IMR-90 (cell line): ENCODE results near the gene DOCK10. TPM values are rescaled to one million over a fixed set of nuclear protein-coding genes. Genes with fewer than 3 reads are reported as not detected.

Experiments used
- ATAC-seq: fragments of 200-7000 bp; cut with Tn5 transposase; 2 replicates; pipeline ENCODE4 v1.9.1; 2020; ENCODE audit warnings: low read depth, mild to moderate bottlenecking, moderate library complexity
- BruUV-seq: library from RNA; stranded (reverse); fragments of 400-500 nt; replicated peaks from 2 replicates; lab custom pipeline; 2021; lab: Mats Ljungman, UMichigan
- CTCF ChIA-PET: fragments of 300-600 bp; formaldehyde crosslinking; extraction: SDS; loops from one replicate; lab custom pipeline; 2021; ENCODE audit warnings: antibody characterized with exemption; lab: Yijun Ruan, JAX
- POLR2A ChIA-PET: fragments of 300-600 bp; sonication (Branson Sonifier 250); formaldehyde crosslinking; loops from one replicate; lab custom pipeline; 2022; ENCODE audit warnings: antibody characterized with exemption; ENCODE audit not compliant: unreplicated experiment; lab: Charles Lee
- DNase-seq: peaks from one replicate; pipeline ENCODE4 v3.0.0; 2013
- H2AFZ ChIP-seq: replicated peaks from 2 replicates; pipeline ENCODE3; 2013; ENCODE audit warnings: low read length, mild to moderate bottlenecking; ENCODE audit not compliant: poor library complexity
- H2AK5ac ChIP-seq: 2 replicates; pipeline ENCODE4 v1.6.1; 2013; ENCODE audit warnings: low read depth, low read length, inconsistent platforms
- H2AK9ac ChIP-seq: replicated peaks from 2 replicates; pipeline ENCODE3; 2013; ENCODE audit warnings: mild to moderate bottlenecking, low read depth, low read length, moderate library complexity; ENCODE audit not compliant: poor library complexity
- H2BK120ac ChIP-seq: 2 replicates; pipeline ENCODE4 v1.6.1; 2013; ENCODE audit warnings: low read depth, low read length, inconsistent platforms
- H2BK15ac ChIP-seq: 3 replicates; pipeline ENCODE4 v1.6.1; 2013; ENCODE audit warnings: low read depth, low read length, inconsistent platforms
- H2BK20ac ChIP-seq: 2 replicates; pipeline ENCODE4 v1.6.1; 2013; ENCODE audit warnings: low read depth, mild to moderate bottlenecking, inconsistent platforms, low read length, moderate library complexity
- H2BK5ac ChIP-seq: 2 replicates; pipeline ENCODE4 v1.6.1; 2013; ENCODE audit warnings: mild to moderate bottlenecking, low read depth, low read length, inconsistent platforms; ENCODE audit not compliant: poor library complexity, severe bottlenecking
- H3K14ac ChIP-seq: replicated peaks from 2 replicates; pipeline ENCODE4 v1.6.1; 2013; ENCODE audit warnings: low read depth, low read length, inconsistent platforms
- H3K18ac ChIP-seq: 2 replicates; pipeline ENCODE4 v1.6.1; 2013; ENCODE audit warnings: low read depth, low read length, control low read depth
- H3K23ac ChIP-seq: 2 replicates; pipeline ENCODE4 v1.6.1; 2013; ENCODE audit warnings: low read depth, low read length, inconsistent platforms
- H3K27ac ChIP-seq: 2 replicates; pipeline ENCODE4 v1.5.1; 2013; ENCODE audit warnings: mild to moderate bottlenecking, control low read depth, low read length; ENCODE audit not compliant: insufficient read depth
- H3K27me3 ChIP-seq: 2 replicates; pipeline ENCODE4 v1.6.1; 2013; ENCODE audit warnings: low read length; ENCODE audit not compliant: control insufficient read depth, insufficient read depth
- H3K36me3 ChIP-seq: 2 replicates; pipeline ENCODE4 v1.6.1; 2013; ENCODE audit warnings: low read length, mixed read lengths; ENCODE audit not compliant: control insufficient read depth, insufficient read depth
- H3K4ac ChIP-seq: 2 replicates; pipeline ENCODE4 v1.6.1; 2013; ENCODE audit warnings: low read depth, low read length, inconsistent platforms
- H3K4me1 ChIP-seq: 2 replicates; pipeline ENCODE4 v1.6.1; 2013; ENCODE audit warnings: low read length, mixed read lengths; ENCODE audit not compliant: control insufficient read depth, insufficient read depth
- H3K4me2 ChIP-seq: 2 replicates; pipeline ENCODE4 v1.6.1; 2013; ENCODE audit warnings: low read depth, mild to moderate bottlenecking, control low read depth, low read length, moderate library complexity
- H3K4me3 ChIP-seq: 2 replicates; pipeline ENCODE4 v1.5.1; 2013; ENCODE audit warnings: low read depth, mild to moderate bottlenecking, control low read depth, low read length, moderate library complexity; ENCODE audit not compliant: insufficient read depth
- H3K56ac ChIP-seq: 2 replicates; pipeline ENCODE4 v1.6.1; 2013; ENCODE audit warnings: low read length, inconsistent platforms; ENCODE audit not compliant: insufficient read depth; ENCODE audit errors: extremely low read depth
- H3K79me1 ChIP-seq, 2 experiments: 2 replicates each; pipeline ENCODE4 v1.6.1; 2013; ENCODE audit warnings: low read length in 2 of 2, inconsistent platforms in 1 of 2, low read depth in 1 of 2
- H3K9ac ChIP-seq: 2 replicates; pipeline ENCODE4 v1.6.1; 2013; ENCODE audit warnings: low read depth, low read length, control low read depth
- H3K9me1 ChIP-seq: 2 replicates; pipeline ENCODE4 v1.6.1; 2013; ENCODE audit warnings: low read length, inconsistent platforms; ENCODE audit not compliant: insufficient read depth
- H3K9me3 ChIP-seq: 2 replicates; pipeline ENCODE4 v1.6.1; 2013; ENCODE audit warnings: low read length; ENCODE audit not compliant: control insufficient read depth, insufficient read depth
- H4K20me1 ChIP-seq: 2 replicates; pipeline ENCODE4 v1.6.1; 2013; ENCODE audit warnings: low read length, inconsistent platforms; ENCODE audit not compliant: insufficient read depth
- H4K5ac ChIP-seq: 2 replicates; pipeline ENCODE4 v1.6.1; 2013; ENCODE audit warnings: mild to moderate bottlenecking, low read depth, low read length, control low read depth
- H4K8ac ChIP-seq, 2 experiments: 2 replicates each; pipeline ENCODE4 v1.6.1; 2013; ENCODE audit warnings: low read depth in 2 of 2, low read length in 2 of 2, control low read depth in 1 of 2, inconsistent platforms in 1 of 2
- H4K91ac ChIP-seq: 2 replicates; pipeline ENCODE4 v1.6.1; 2013; ENCODE audit warnings: low read depth, low read length, inconsistent platforms; ENCODE audit not compliant: insufficient read depth
- NFE2L2 ChIP-seq: fragments of 150-350 bp; IDR thresholded peaks from 2 replicates; pipeline ENCODE4 v1.6.1; 2016; ENCODE audit warnings: low read depth, mild to moderate bottlenecking, low read length
- WGBS, 2 experiments: methylation state at CpG; one replicate each; pipeline versions ENCODE4 v1.1.5 to v1.1.7; 2013; ENCODE audit warnings: missing lambda C conversion rate in 2 of 2; ENCODE audit not compliant: insufficient read length in 1 of 2; ENCODE audit errors: extremely low coverage in 2 of 2; 5-methylcytosine and 5-hydroxymethylcytosine counted together
- dilution Hi-C: fragments of 300-500 bp; cut with HindIII; formaldehyde crosslinking; loops from one replicate; pipeline ENCODE4 v1.14.3; 2018; ENCODE audit warnings: low sequenced_read_pairs; ENCODE audit not compliant: unreplicated experiment
- in situ Hi-C: fragments of 300-500 bp; cut with MboI; formaldehyde crosslinking; loops from 3 replicates; pipeline ENCODE4 v1.14.3; 2019; ENCODE audit warnings: low sequenced_read_pairs, inconsistent platforms, mixed read lengths
- intact Hi-C: fragments of 100-400 bp; cut with micrococcal nuclease; formaldehyde crosslinking; loops from 2 replicates; pipeline ENCODE4 v1.10.0; 2022
- polyA plus RNA-seq, 3 experiments: library from polyadenylated mRNA; depleted of rRNA; stranded (reverse); fragments of >200 nt; gene quantifications; 2 replicates each; pipeline ENCODE4 v1.2.3, GENCODE V29; 2012; ENCODE audit warnings: low replicate concordance in 1 of 3
- total RNA-seq: library from RNA; depleted of rRNA; stranded (reverse); fragments of >200 nt; gene quantifications from 2 replicates; pipeline ENCODE4 v1.2.3, GENCODE V29; 2012

Gene DOCK10
- total and polyA plus RNA-seq, 2 of the 4 experiments (the other 2 are of a cell fraction) = 58.6 to 75.3 TPM

DNA sequence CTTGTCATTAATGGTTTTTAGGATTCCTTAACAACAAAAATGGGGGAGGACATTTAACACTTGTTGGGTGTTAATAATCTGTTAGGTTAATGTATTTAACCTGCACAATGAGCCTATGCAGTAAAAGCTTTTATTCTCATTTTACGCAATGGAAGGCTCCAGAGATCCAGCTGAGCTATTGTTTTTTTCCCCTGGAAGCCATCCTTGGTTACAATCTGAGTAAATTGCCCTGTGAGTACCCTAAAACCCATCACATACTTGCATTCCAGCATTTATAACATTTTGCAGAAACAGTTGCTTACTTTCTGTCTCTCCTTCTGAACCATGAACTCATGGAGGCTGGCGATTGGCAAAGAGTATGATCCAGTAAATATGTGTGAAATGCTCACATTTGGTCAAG, 30.2 kb upstream of the DOCK10 start:
- CTCF ChIA-PET = no interaction called here
- intact Hi-C loops = no loop called here
- H4K20me1 ChIP-seq = no peaks in the 10 kb centered on the region
- no peak overlapping the region for H4K8ac ChIP-seq
- H3K4me2 ChIP-seq = no peak overlapping the region
- no peak overlapping the region for H3K4me3 ChIP-seq
- no peak overlapping the region for H4K91ac ChIP-seq
- H4K5ac ChIP-seq = no peak overlapping the region
- POLR2A ChIA-PET = no interaction called here
- no peak overlapping the region for H3K4ac ChIP-seq
- H3K27ac ChIP-seq = no peak overlapping the region
- H3K4me1 ChIP-seq = no peaks in the 10 kb centered on the region; the same call in 1 of the 2 replicates
- TF ChIP-seq NFE2L2 = no peak
- H2BK20ac ChIP-seq = no peak overlapping the region
- DNase-seq = no peak
- no peak overlapping the region for H2AK9ac ChIP-seq
- BruUV-seq = no TSS peak
- H3K9me1 ChIP-seq = no peaks in the 10 kb centered on the region
- H3K14ac ChIP-seq = no peak overlapping the region
- WGBS, 2 experiments = no CpG with 5 or more reads among the region's 2 CpGs
- dilution Hi-C loops = no loop called here
- no peak overlapping the region for H2BK120ac ChIP-seq
- H3K79me1 ChIP-seq = no peaks in the 10 kb centered on the region
- H3K36me3 ChIP-seq = no peaks in the 10 kb centered on the region
- H2AK5ac ChIP-seq = no peak overlapping the region
- H2AFZ ChIP-seq = no peak overlapping the region
- no peak overlapping the region for H3K18ac ChIP-seq
- H3K56ac ChIP-seq = no peak overlapping the region
- H2BK5ac ChIP-seq = no peak overlapping the region
- in situ Hi-C loops = no loop called here
- ATAC-seq = no peak
- H3K9ac ChIP-seq = no peak overlapping the region
- H3K27me3 ChIP-seq = no peaks in the 10 kb centered on the region
- H3K23ac ChIP-seq = no peak overlapping the region
- no peaks in the 10 kb centered on the region for H3K9me3 ChIP-seq
- no peak overlapping the region for H2BK15ac ChIP-seq
